ENCODE measurements around the gene MED16. TPM values are rescaled to one million over a fixed set of nuclear protein-coding genes. Genes with fewer than 3 reads are reported as not detected.

The MED16 gene
- polyA plus RNA-seq, 3 donors = 20.7 to 37.4 (median 32.8) TPM

- Histone ChIP-seq H3K4me2 (replicated peaks; ENCODE audit: extremely low read depth, low read length, poor library complexity, severe bottlenecking) (no peak overlapping the region), H3K4me3 (replicated peaks in 1 of 3; ENCODE audit: low read depth in 2 of 3, low read length in 3 of 3) (no peak overlapping the region), H3K9ac (ENCODE audit: insufficient read depth, low read length, poor library complexity, severe bottlenecking) (no peak overlapping the region), H3K27ac (ENCODE audit: low read depth in 1 of 2, low read length in 2 of 2) (no peak overlapping the region), H3K9me3 (replicated peaks in 1 of 2; ENCODE audit: control insufficient read depth in 1 of 2, insufficient read depth in 1 of 2, low read length in 2 of 2) (no peaks in the 10 kb centered on the region), H2AFZ (ENCODE audit: insufficient read depth, low read depth, low read length, poor library complexity, severe bottlenecking) (no peak overlapping the region), H3K79me2 (ENCODE audit: insufficient read depth, low read length) (no peaks in the 10 kb centered on the region), H4K20me1 (ENCODE audit: insufficient read depth, low read length) (peaks cover 16% of the 10 kb centered on the region), H3K4me1 (ENCODE audit: control insufficient read depth in 1 of 2, insufficient read depth in 2 of 2, low read length in 2 of 2) (peaks cover 0 to 3% of the 10 kb centered on the region in 2 donors), H3K36me3 (replicated peaks in 1 of 2; ENCODE audit: control insufficient read depth in 1 of 2, insufficient read depth in 2 of 2, low read length in 2 of 2) (peaks cover 52 to 75% of the 10 kb centered on the region in 2 donors), H3K27me3 (ENCODE audit: control insufficient read depth in 2 of 2, insufficient read depth in 2 of 2, low read length in 2 of 2) (no peaks in the 10 kb centered on the region)
- Mint-ChIP-seq H3K9me3 (peaks cover 0 to 3% (median 0%) of the 10 kb centered on the region in 7 donors), H3K4me1 (peaks cover 8% of the 10 kb centered on the region), H3K27me3 (ENCODE audit: low read depth in 3 of 3) (no peaks in the 10 kb centered on the region), H3K27ac (peak overlapping the region in 1 of 7 donors; percentile 30), H3K4me3 (no peak overlapping the region), H3K36me3 (peaks cover 56 to 94% of the 10 kb centered on the region in 2 donors)
- no peak for DNase-seq
- 96% methylated on average over 32 of the region's 51 CpGs for WGBS (ENCODE audit: insufficient coverage)
- intact Hi-C loops (cut with micrococcal nuclease) = no loop called here
- TF ChIP-seq CTCF (IDR thresholded peaks at IDR 0.05) = no peak
Observed at GRCh38 chr19:884420-885211, 8.4 kb downstream of the MED16 start.

- Mint-ChIP-seq H3K27me3 (ENCODE audit: low read depth in 3 of 3) (no peaks in the 10 kb centered on the region), H3K4me3 (no peak overlapping the region), H3K4me1 (peaks cover 4% of the 10 kb centered on the region), H3K9me3 (peaks cover 0 to 3% (median 0%) of the 10 kb centered on the region in 7 donors), H3K36me3 (peaks cover 64 to 94% of the 10 kb centered on the region in 2 donors), H3K27ac (no peak overlapping the region)
- no peak for TF ChIP-seq CTCF (IDR thresholded peaks at IDR 0.05)
- Histone ChIP-seq H3K27ac (ENCODE audit: low read depth in 1 of 2, low read length in 2 of 2) (no peak overlapping the region), H3K4me3 (replicated peaks in 1 of 3; ENCODE audit: low read depth in 2 of 3, low read length in 3 of 3) (no peak overlapping the region), H3K9me3 (replicated peaks in 1 of 2; ENCODE audit: control insufficient read depth in 1 of 2, insufficient read depth in 1 of 2, low read length in 2 of 2) (no peaks in the 10 kb centered on the region), H3K4me2 (replicated peaks; ENCODE audit: extremely low read depth, low read length, poor library complexity, severe bottlenecking) (no peak overlapping the region), H3K36me3 (replicated peaks in 1 of 2; ENCODE audit: control insufficient read depth in 1 of 2, insufficient read depth in 2 of 2, low read length in 2 of 2) (peaks cover 56 to 68% of the 10 kb centered on the region in 2 donors), H3K27me3 (ENCODE audit: control insufficient read depth in 2 of 2, insufficient read depth in 2 of 2, low read length in 2 of 2) (no peaks in the 10 kb centered on the region), H4K20me1 (ENCODE audit: insufficient read depth, low read length) (peaks cover 12% of the 10 kb centered on the region), H3K9ac (ENCODE audit: insufficient read depth, low read length, poor library complexity, severe bottlenecking) (no peak overlapping the region), H3K4me1 (ENCODE audit: control insufficient read depth in 1 of 2, insufficient read depth in 2 of 2, low read length in 2 of 2) (peaks cover 0 to 3% of the 10 kb centered on the region in 2 donors), H3K79me2 (ENCODE audit: insufficient read depth, low read length) (no peaks in the 10 kb centered on the region), H2AFZ (ENCODE audit: insufficient read depth, low read depth, low read length, poor library complexity, severe bottlenecking) (no peak overlapping the region)
- 97% methylated on average over 21 of the region's 22 CpGs for WGBS (ENCODE audit: insufficient coverage)
- intact Hi-C loops (cut with micrococcal nuclease) = no loop called here
- DNase-seq = no peak
Observed at GRCh38 chr19:883661-884211, 9.3 kb downstream of the MED16 start.
